HCT116 (cell line): ENCODE data around the gene SYT7. TPM values are rescaled to one million over a fixed set of nuclear protein-coding genes. Genes with fewer than 3 reads are reported as not detected.

Source experiments
- ATAC-seq: fragments of 200-7000 bp; cut with Tn5 transposase; 2 replicates; pipeline ENCODE4 v1.9.1; 2020; ENCODE audit warnings: mild to moderate bottlenecking, moderate library complexity
- Bru-seq: library from RNA; stranded (reverse); fragments of 400-500 nt; gene quantifications from one replicate; lab custom pipeline; 2021; lab: Mats Ljungman, UMichigan
- BruChase-seq, 2 experiments: library from RNA; stranded (reverse); fragments of 400-500 nt; gene quantifications; one replicate each; lab custom pipeline; 2021; lab: Mats Ljungman, UMichigan
- BruUV-seq: library from RNA; stranded (reverse); fragments of 400-500 nt; replicated peaks from 2 replicates; lab custom pipeline; 2021; lab: Mats Ljungman, UMichigan
- CTCF ChIA-PET: fragments of 300-600 bp; sonication (Branson Sonifier 250); formaldehyde crosslinking; loops from one replicate; lab custom pipeline; 2021; ENCODE audit warnings: antibody characterized with exemption; lab: Charles Lee
- POLR2A ChIA-PET: fragments of 300-600, 350-600 bp; sonication (Branson Sonifier 250); formaldehyde crosslinking; loops from one replicate; lab custom pipeline; 2021; ENCODE audit warnings: antibody characterized with exemption; lab: Charles Lee
- RAD21 ChIA-PET, 2 experiments: fragments of 300-600 bp; sonication (Branson Sonifier 250); formaldehyde crosslinking; loops; one replicate each; lab custom pipeline; 2023; ENCODE audit warnings: low total read pairs in 2 of 2; ENCODE audit not compliant: uncharacterized antibody in 2 of 2, unreplicated experiment in 2 of 2, low non-redundant PET in 1 of 2; lab: Charles Lee
- DNase-seq: peaks from one replicate; pipeline ENCODE4 v3.0.0-alpha.2; 2010; ENCODE audit warnings: low read depth, low spot score
- H2AFZ ChIP-seq: fragments of 200-600 bp; shearing (Covaris generic), sonication (generic); 2 replicates; pipeline ENCODE4 v1.6.1; 2017; ENCODE audit warnings: low read depth, mixed run types, mixed read lengths, antibody characterized with exemption, low read length; ENCODE audit not compliant: poor library complexity, severe bottlenecking
- H3K27ac ChIP-seq: 2 replicates; pipeline ENCODE4 v1.5.1; 2012; ENCODE audit warnings: low read depth, low read length
- H3K27me3 ChIP-seq: fragments of 200-600 bp; sonication (generic); 2 replicates; pipeline ENCODE4 v1.6.1; 2016; ENCODE audit warnings: mixed run types, low read length, mixed read lengths; ENCODE audit not compliant: insufficient read depth
- H3K36me3 ChIP-seq, 2 experiments: fragments of 200-500 bp in 1 of 2; fragments of 200-600 bp in 1 of 2; sonication (Bioruptor generic) in 1 of 2; sonication (generic) in 1 of 2; 2 replicates each; pipeline versions ENCODE4 v1.5.1 to v1.6.1; 2014 to 2016; ENCODE audit warnings: low read length in 2 of 2, inconsistent platforms in 1 of 2, mixed read lengths in 1 of 2, mixed run types in 1 of 2; ENCODE audit not compliant: insufficient read depth in 2 of 2, control insufficient read depth in 1 of 2
- H3K4me1 ChIP-seq, 2 experiments: fragments of 200-600 bp in 1 of 2; sonication (generic) in 1 of 2; 2 replicates each; pipeline versions ENCODE4 v1.5.1 to v1.6.1; 2012 to 2017; ENCODE audit warnings: low read length in 2 of 2, inconsistent platforms in 1 of 2, mild to moderate bottlenecking in 1 of 2, mixed read lengths in 1 of 2, mixed run types in 1 of 2, moderate library complexity in 1 of 2; ENCODE audit not compliant: insufficient read depth in 2 of 2, control insufficient read depth in 1 of 2
- H3K4me2 ChIP-seq: fragments of 200-600 bp; sonication (generic); 2 replicates; pipeline ENCODE4 v1.6.1; 2017; ENCODE audit warnings: mixed run types, low read length, mixed read lengths
- H3K4me3 ChIP-seq, 2 experiments: fragments of 200-600 bp in 1 of 2; sonication (generic) in 1 of 2; replicated peaks in 1 of 2; 2 replicates each; pipeline ENCODE4 v1.5.1; 2011 to 2016; ENCODE audit warnings: low read length in 2 of 2, control low read depth in 1 of 2, low read depth in 1 of 2, mild to moderate bottlenecking in 1 of 2, mixed read lengths in 1 of 2, mixed run types in 1 of 2
- H3K79me2 ChIP-seq: fragments of 200-600 bp; sonication (generic); 2 replicates; pipeline ENCODE4 v1.6.1; 2017; ENCODE audit warnings: mild to moderate bottlenecking, mixed run types, low read length, moderate library complexity, mixed read lengths; ENCODE audit not compliant: insufficient read depth
- H3K9ac ChIP-seq: fragments of 200-600 bp; sonication (generic); 2 replicates; pipeline ENCODE4 v1.6.1; 2016; ENCODE audit warnings: low read length, mixed read lengths
- H3K9me2 ChIP-seq: fragments of 200-600 bp; sonication (generic), shearing (Covaris generic); 2 replicates; pipeline ENCODE4 v1.6.1; 2017; ENCODE audit warnings: mixed run types, mild to moderate bottlenecking, moderate library complexity; ENCODE audit not compliant: insufficient read depth
- H3K9me3 ChIP-seq, 2 experiments: fragments of 200-500 bp in 1 of 2; fragments of 200-600 bp in 1 of 2; sonication (Bioruptor generic) in 1 of 2; sonication (generic) in 1 of 2; 2 replicates each; pipeline ENCODE4 v1.6.1; 2014 to 2017; ENCODE audit warnings: low read length in 2 of 2, mixed read lengths in 2 of 2, inconsistent platforms in 1 of 2, low read depth in 1 of 2, mild to moderate bottlenecking in 1 of 2, mixed run types in 1 of 2, moderate library complexity in 1 of 2; ENCODE audit not compliant: control insufficient read depth in 1 of 2, insufficient read depth in 1 of 2
- H4K20me1 ChIP-seq: fragments of 200-600 bp; sonication (generic), shearing (Covaris generic); 2 replicates; pipeline ENCODE4 v1.6.1; 2017; ENCODE audit warnings: mixed run types, mild to moderate bottlenecking, moderate library complexity; ENCODE audit not compliant: insufficient read depth
- ELF1 ChIP-seq: IDR thresholded peaks from 2 replicates; pipeline ENCODE4 v1.6.1; 2012; ENCODE audit warnings: low read depth, borderline replicate concordance
- POLR2AphosphoS5 ChIP-seq: IDR thresholded peaks from 2 replicates; pipeline ENCODE4 v1.6.1; 2011; ENCODE audit warnings: mild to moderate bottlenecking, low read depth, low read length, moderate library complexity
- SIN3A ChIP-seq: IDR thresholded peaks from 2 replicates; pipeline ENCODE4 v1.6.1; 2012; ENCODE audit warnings: low read depth
- TCF7L2 ChIP-seq: IDR thresholded peaks from 2 replicates; pipeline ENCODE4 v1.7.0; 2011; ENCODE audit warnings: borderline replicate concordance, inconsistent platforms; ENCODE audit not compliant: insufficient read depth, insufficient read length; ENCODE audit errors: extremely low read depth
- YY1 ChIP-seq: IDR thresholded peaks from 2 replicates; pipeline ENCODE4 v1.6.1; 2011; ENCODE audit warnings: low read length, low read depth, moderate library complexity, mild to moderate bottlenecking; ENCODE audit not compliant: insufficient replicate concordance; ENCODE audit errors: extremely low read depth
- ZBTB33 ChIP-seq: IDR thresholded peaks from 2 replicates; pipeline ENCODE4 v1.6.1; 2011; ENCODE audit warnings: mild to moderate bottlenecking, low read length, moderate library complexity; ENCODE audit not compliant: insufficient replicate concordance; ENCODE audit errors: extremely low read depth
- intact Hi-C: fragments of 100-400 bp; cut with micrococcal nuclease; formaldehyde crosslinking; loops from 2 replicates; pipeline ENCODE4 v1.10.0; 2022
- long read RNA-seq: library from polyadenylated mRNA; unstranded; transcript quantifications from one replicate; pipeline ENCODE4 v2.0.0, GENCODE V29; 2021; ENCODE audit not compliant: unreplicated experiment
- polyA plus RNA-seq: library from polyadenylated mRNA; unstranded; fragments of >200 nt; gene quantifications from 2 replicates; pipeline ENCODE4 v1.2.1, GENCODE V29; 2012; ENCODE audit warnings: missing spikeins
- total RNA-seq: library from RNA; stranded (reverse); gene quantifications from one replicate; pipeline ENCODE4 v1.2.1, GENCODE V29; 2021; ENCODE audit not compliant: unreplicated experiment

Gene SYT7
- total RNA-seq (27.4 TPM), Bru-seq, nascent RNA (percentile 54 among the genes with signal in this experiment), BruChase-seq, experiment 1, labeled RNA remaining after a 6-hour chase (percentile 71 among the genes with signal in this experiment), BruChase-seq, experiment 2, labeled RNA remaining after a 2-hour chase (percentile 65 among the genes with signal in this experiment)
- 27.5 and 28.5 TPM in 2 replicates for polyA plus RNA-seq
- long read RNA-seq, full-length matches to known transcripts, result 4 of 43 reads
- long read RNA-seq, partial matches to known transcripts, result 1 of 43 reads
- long read RNA-seq, other reads (novel, unspliced or antisense), result 38 of 43 reads

GRCh38 chr11:61581030-61581928, at the start of gene SYT7:
Gene SYT7, minus strand, starts transcription at chr11:61581076. Its CDS starts 256 bp downstream, at chr11:61580820.
- intact Hi-C loops, result loop anchor here (2.0 kb wide), 1 partner anchor 48 kb away; no protein-coding TSS in a partner anchor
- Histone ChIP-seq H3K27me3 (no peaks in the 10 kb centered on the region), H3K4me1 (peaks cover 29 to 44% of the 10 kb centered on the region in 2 experiments; a peak in 3 of 4 replicates), H3K36me3 (no peaks in the 10 kb centered on the region), H3K9me3 (no peaks in the 10 kb centered on the region), H3K9ac (peak within 1 kb of the TSS; percentile 73), H3K4me3 (peak within 1 kb of the TSS; percentile 62 to 82), H4K20me1 (no peaks in the 10 kb centered on the region), H2AFZ (no peak within 1 kb of the TSS), H3K27ac (peak within 1 kb of the TSS; percentile 83), H3K9me2 (no peaks in the 10 kb centered on the region), H3K4me2 (peak within 1 kb of the TSS; percentile 97), H3K79me2 (peaks cover 10% of the 10 kb centered on the region; the same call in 1 of the 2 replicates)
- POLR2A ChIA-PET, result no interaction called here
- RAD21 ChIA-PET, result no interaction called here
- peak; percentile 84 for ATAC-seq
- DNase-seq, result peak; percentile 94
- TF ChIP-seq YY1, result peak; percentile 78
- no peak for TF ChIP-seq ELF1
- TF ChIP-seq POLR2AphosphoS5, result peak; percentile 73
- TF ChIP-seq ZBTB33, result peak; percentile 11
- TF ChIP-seq TCF7L2, result peak; percentile 70
- TF ChIP-seq SIN3A, result no peak
- BruUV-seq, result no TSS peak
- CTCF ChIA-PET, result interaction anchor here (0.7 to 1.1 kb wide), 7 partner anchors 14 to 135 kb away, joined by 3 to 8 read pairs (median 3); no protein-coding TSS in a partner anchor
